Adipose tissue (tissue), 3 donors: ENCODE measurements around the gene BCAS3. TPM values are rescaled to one million over a fixed set of nuclear protein-coding genes. Genes with fewer than 3 reads are reported as not detected.

Experiments
- H3K27ac ChIP-seq: one replicate; pipeline ENCODE4 v1.5.1; 2013; ENCODE audit warnings: low read depth, low read length
- WGBS, 3 donors: extraction: QIAGEN DNeasy Blood & Tissue Kit; methylation state at CpG; one replicate each; pipeline ENCODE4 v1.1.7; 2013; 5-methylcytosine and 5-hydroxymethylcytosine counted together
- polyA plus RNA-seq, 3 donors: library from polyadenylated mRNA; stranded (reverse); fragments of 200-250 nt; gene quantifications; one replicate each; pipeline ENCODE4 v1.2.3, GENCODE V29; 2013
- donor health status: healthy with polysubstance abuse.
- donor health status: Bipolar disorder and iron deficiency.
- donor health status: healthy.

Gene BCAS3
- polyA plus RNA-seq, 3 donors: 5.2 to 8.5 (median 5.4) TPM

- 96 to 99% (median 97%) methylated on average over 8 of the region's 8 CpGs for WGBS, 3 donors
- no peak overlapping the region for H3K27ac ChIP-seq
Observed at GRCh38 chr17:61371606-61372005, 694.0 kb downstream of the BCAS3 start.

- H3K27ac ChIP-seq: no peak overlapping the region
- 64 to 87% (median 81%) methylated on average over 9 of the region's 9 CpGs for WGBS, 3 donors
Observed at GRCh38 chr17:61372436-61372835, 694.8 kb downstream of the BCAS3 start.

GRCh38 chr17:61376931-61377838 lies 699.5 kb downstream of the BCAS3 start:
- H3K27ac ChIP-seq: no peak overlapping the region
- WGBS, 3 donors: 81 to 91% (median 83%) methylated on average over 18 of the region's 18 CpGs

DNA sequence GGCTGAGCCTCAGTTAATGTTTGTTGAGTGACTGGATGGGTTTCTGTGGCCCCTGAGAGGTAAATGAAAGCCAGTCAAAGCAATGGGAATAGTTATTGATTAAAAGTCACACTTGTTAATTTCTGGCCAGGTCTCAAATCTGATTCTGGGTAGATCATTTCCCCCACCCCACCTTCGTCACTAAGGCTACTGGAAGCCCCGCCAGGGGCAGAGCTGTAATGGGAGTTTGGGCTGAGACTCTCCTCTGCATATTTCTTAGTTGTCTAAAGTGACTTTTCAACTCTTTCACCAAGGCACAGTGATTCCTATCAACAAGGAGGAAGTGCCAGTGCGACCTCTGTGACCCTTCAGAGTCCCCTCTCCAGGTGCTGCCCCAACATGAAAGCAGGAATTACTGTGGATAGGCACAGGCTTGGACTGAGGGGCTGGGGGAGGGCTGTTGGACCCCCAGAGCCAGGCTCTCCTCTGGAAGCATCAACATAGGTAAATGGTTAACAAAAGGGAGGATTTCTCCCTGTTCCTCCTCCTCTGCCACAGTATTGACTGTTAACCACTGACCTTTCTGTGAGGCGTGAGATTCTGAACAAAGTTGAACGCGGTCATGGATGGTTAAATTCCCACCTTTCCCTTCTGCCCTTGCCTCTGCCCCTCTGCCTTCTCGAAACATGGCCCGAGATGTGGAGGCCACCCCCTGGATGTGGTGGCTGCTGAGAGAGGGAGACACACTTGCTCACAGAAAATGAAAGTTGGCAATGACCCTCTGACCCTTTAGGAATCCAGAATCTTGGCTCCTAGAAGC lies 701.2 kb downstream of the BCAS3 start:
- no peak overlapping the region for H3K27ac ChIP-seq
- 86 to 92% (median 87%) methylated on average over 8 of the region's 8 CpGs for WGBS, 3 donors

DNA sequence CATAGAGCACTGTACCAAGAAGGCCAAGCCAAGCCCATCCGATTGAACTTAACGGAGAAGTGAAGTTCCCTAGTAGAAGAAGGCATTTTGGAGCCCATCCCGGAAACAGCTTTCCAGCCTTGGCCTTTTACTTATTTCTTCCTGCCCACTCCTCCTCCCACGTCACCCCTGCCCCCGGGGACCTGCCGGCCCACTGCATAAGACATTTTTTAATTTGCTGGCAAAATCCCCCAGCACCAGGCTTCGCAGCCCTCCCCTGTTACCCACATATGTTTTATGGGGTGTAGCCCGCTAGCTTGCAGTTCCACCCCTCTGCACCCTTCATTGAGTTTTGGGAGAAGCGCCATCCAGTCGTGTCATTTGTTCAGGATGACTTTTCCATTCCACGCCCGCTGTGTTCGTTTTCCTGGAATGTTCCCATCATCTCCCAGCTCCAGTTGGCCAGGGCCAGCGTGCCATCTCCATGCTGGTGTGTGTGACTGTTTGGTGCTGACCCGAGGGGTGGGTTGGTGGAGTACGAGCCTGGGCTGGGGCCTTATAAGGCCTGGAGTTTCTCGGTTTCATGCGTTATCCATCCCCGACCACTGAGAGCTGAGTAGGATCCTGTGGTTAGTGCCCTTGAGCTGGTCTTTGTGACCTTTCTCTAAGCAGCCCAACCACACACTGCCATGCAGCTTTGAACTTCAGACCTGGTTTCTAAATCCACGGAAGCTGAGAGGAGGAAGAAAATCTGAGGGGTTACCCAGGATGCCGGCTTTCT lies 702.0 kb downstream of the BCAS3 start:
- 80 to 91% (median 83%) methylated on average over 21 of the region's 21 CpGs for WGBS, 3 donors
- H3K27ac ChIP-seq: no peak overlapping the region

DNA sequence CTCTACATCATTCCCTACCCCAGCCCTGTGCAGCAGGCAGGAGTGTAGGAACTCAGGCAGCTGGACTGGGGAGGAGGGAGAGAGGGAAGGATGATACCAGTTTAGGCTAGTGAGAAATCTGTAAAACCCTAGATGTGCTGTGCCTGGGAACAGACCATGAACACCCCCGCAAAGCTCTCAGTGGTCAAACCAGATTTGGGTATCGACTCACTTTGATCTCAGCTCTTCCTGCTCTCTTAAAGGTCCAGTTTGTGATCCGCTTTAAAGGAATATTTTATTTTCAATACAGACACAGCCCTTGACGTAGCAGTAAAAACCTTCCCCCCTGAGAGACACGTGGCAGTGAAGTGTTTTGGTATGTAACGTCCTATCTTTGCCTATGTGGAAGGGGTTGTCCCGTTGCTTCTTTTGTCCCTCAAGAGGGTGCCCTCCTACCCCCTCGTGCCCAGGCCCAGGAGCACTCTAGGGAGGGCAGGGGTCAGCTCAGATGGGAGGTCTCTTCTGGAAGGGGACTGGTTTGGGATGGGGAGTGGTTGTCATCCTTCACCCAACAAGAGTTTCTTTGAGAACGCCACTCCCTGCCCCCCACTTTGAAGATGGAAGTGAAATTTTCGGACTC lies 702.7 kb downstream of the BCAS3 start:
- WGBS, 3 donors: 82 to 88% (median 84%) methylated on average over 10 of the region's 10 CpGs
- no peak overlapping the region for H3K27ac ChIP-seq

DNA sequence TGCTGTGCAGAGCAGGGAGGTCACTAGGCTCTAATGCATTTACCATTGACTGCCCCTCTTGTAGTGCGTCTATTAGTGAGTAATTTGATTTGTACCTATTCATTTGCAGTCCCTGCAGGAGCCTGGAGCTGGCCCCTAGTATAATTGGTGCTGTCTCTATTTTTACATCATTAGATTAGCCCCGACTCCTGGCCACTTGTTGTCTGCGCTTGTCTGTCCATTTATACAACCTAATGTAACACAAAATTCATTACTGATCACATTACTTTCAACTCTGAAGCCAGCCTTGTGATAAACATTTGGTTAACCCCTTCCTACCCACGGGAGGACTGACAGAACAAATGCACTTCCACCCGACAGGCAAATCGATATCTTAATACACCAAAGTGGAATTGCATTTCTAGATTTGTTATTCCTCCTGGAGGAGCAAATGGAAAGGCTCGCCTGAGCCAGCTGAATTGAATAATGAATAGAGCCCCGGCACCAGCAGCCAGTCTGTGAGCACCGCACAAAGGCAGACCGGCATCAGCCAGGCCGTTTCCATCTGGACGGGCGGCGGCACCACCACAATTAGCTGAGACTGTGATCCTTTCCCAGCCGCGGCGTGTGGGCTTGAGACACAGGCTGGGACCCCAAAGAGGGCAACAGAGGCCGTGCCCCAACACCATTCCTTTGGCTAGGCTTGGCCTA lies 703.3 kb downstream of the BCAS3 start:
- H3K27ac ChIP-seq: no peak overlapping the region

GRCh38 chr17:61381537-61381936 lies 703.9 kb downstream of the BCAS3 start:
- no peak overlapping the region for H3K27ac ChIP-seq
- WGBS, 3 donors: 93 to 96% (median 96%) methylated on average over 5 of the region's 5 CpGs

More for the DNA sequence above, 703.3 kb downstream of the BCAS3 start:
- 87 to 94% (median 91%) methylated on average over 18 of the region's 18 CpGs for WGBS, 3 donors

DNA sequence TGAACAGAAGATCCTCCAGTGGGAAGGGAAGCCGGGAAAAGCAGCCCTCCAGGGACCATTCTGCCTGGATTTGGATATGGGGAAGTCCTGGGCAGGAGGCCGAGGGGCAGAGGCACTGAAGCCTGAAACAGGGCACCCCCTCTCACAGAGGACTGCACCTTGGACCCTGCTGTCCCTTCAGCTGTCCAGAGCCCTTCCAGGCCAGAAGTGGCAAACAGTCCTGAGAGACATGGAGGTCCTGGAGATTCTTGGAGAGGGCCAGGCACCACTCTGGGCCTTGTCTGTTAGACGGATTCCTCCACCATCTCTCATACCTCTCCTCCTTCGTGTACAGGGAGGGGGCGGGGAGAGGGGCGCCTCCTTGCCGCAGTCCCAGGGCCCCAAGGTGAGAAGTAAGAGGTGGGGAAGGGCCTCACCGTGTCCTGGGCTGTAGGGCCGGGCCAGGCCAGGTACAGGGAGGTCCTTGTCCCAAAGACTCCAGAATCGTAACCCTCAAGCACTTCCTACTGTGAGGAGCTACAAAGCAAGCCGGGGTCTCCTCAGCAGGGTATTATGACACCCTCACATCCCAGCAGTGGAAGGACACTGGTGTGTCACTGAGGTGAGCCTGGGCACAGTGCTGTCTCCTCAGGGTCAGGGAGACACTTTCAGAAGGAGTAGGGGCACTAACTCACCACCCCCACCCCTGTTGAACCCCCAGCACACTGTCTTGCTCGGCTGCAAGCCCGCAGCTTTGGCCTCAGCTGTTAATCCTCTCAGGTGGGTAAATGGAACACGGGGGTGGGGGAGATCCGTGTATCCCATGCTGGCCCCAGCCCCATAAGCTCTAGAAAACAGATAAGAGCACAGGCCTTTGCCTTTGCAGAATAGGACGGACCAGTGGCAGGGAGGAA lies 705.4 kb downstream of the BCAS3 start:
- H3K27ac ChIP-seq: no peak overlapping the region
- WGBS, 3 donors: 79 to 92% (median 89%) methylated on average over 16 of the region's 16 CpGs

DNA sequence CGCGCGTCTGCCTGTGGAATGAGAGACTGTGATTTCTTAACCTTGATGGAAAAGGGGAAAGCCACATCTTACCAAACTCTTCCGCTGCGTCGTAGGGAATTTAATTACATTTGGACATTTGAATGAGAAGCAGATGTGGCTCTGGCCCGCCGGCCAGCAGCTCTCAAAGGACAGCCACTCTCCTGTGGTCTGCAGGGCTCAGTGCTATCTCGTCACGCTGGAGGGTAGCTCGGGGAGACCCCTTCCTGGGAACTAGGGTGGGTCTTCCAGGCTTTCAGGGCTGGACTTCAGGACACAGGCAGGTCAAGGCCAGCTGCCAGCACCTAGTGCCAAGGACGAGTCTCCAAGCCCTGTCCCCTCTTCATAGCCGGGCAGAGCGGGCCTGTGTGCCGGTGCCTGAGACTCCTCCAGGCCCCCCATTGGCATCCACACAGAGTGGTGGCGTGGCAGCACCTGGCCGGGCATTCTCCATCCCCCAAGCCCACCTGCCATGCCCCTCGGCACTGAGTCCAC lies 706.1 kb downstream of the BCAS3 start:
- no peak overlapping the region for H3K27ac ChIP-seq
- WGBS, 3 donors: 64 to 88% (median 84%) methylated on average over 17 to 18 of the region's 18 CpGs

GRCh38 chr17:61384354-61384691 lies 706.7 kb downstream of the BCAS3 start:
- no peak overlapping the region for H3K27ac ChIP-seq
- WGBS, 3 donors: 71 to 93% (median 81%) methylated on average over 8 of the region's 8 CpGs

GRCh38 chr17:61384692-61385576 lies 707.3 kb downstream of the BCAS3 start:
- no peak overlapping the region for H3K27ac ChIP-seq
- 93 to 95% (median 94%) methylated on average over 12 to 13 of the region's 13 CpGs for WGBS, 3 donors

DNA sequence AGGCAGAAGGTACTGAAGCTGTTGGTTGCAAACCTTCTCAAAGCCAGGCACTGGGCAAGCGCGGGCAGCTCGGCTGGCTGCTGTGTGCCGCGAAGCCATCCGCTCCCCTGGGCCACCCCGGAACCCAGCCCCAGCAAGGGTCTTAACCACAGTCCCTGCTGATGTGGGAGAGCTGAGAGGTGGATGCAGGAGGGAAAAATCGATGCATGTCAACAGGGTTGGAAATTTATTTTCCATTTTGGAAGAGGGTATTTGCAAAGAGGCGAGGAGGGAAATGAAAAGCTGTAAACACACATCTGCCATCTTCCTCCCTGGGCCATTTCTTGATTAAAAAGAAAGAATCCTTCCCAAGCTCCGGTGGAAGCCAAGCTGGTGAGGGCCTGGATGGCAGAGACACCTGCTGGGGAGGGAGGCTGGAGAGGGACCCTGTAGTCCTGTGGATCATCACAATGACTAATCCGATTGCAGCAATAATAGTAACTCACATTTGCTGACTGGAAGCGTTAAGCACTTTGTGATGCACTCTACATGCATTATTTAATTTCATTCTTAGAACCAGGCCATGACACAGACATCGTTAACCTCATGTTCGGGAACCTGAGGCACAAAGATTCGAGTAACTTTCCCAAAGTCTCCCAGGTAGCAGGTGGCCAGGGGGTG lies 708.1 kb downstream of the BCAS3 start:
- H3K27ac ChIP-seq: no peak overlapping the region
- WGBS, 3 donors: 92 to 96% (median 94%) methylated on average over 15 of the region's 15 CpGs

GRCh38 chr17:61386251-61386650 lies 708.6 kb downstream of the BCAS3 start:
- WGBS, 3 donors: 86 to 88% (median 87%) methylated on average over 6 of the region's 6 CpGs
- no peak overlapping the region for H3K27ac ChIP-seq

DNA sequence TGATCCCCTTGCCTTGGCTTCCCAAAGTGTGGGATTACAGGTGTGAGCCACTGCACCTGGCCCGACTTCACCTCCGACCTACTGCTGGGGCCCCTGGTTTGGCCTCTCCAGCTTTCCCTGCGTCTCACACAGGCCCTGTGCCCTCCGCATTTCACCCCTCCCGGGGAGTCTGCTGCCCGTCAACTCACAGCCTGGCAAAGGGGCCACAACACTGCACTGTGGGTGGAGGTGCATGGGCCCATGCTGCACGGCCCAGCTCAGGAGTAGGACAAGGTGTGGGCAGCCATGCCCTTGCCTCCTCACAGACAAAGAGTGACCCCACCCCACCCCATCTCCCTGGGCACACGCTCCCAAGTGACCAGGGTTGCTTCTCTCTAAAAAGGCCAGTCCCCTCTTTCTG lies 709.4 kb downstream of the BCAS3 start:
- no peak overlapping the region for H3K27ac ChIP-seq
- 93 to 95% (median 94%) methylated on average over 8 of the region's 8 CpGs for WGBS, 3 donors
